K562 (cell line): ENCODE data around the gene TMEM41B. TPM values are rescaled to one million over a fixed set of nuclear protein-coding genes. Genes with fewer than 3 reads are reported as not detected.

Source experiments
- CEBPG ChIP-seq, 3 experiments: fragments of 200-800 bp in 1 of 3; sonication (Bioruptor generic) in 1 of 3; sonication (generic) in 1 of 3; formaldehyde crosslinking in 1 of 3; IDR thresholded peaks in 2 of 3; conservative IDR thresholded peaks in 1 of 3; 2 replicates each; pipeline versions ENCODE4 v1.6.1 to v1.8.0; 2016 to 2022; ENCODE audit warnings: missing compliant biosample characterization in 2 of 3, missing genetic modification characterization in 2 of 3, mild to moderate bottlenecking in 1 of 3, missing genetic modification reagents in 1 of 3
- CREB1 ChIP-seq, 2 experiments: sonication (generic) in 1 of 2; formaldehyde crosslinking in 1 of 2; IDR thresholded peaks; 2 replicates each; pipeline versions ENCODE4 v1.6.1 to v1.8.0; 2012 to 2022; ENCODE audit warnings: inconsistent platforms in 1 of 2, mild to moderate bottlenecking in 1 of 2, missing genetic modification reagents in 1 of 2, moderate library complexity in 1 of 2
- CTCF ChIP-seq, 3 experiments: IDR thresholded peaks in 2 of 3; conservative IDR thresholded peaks in 1 of 3; 2 replicates each; pipeline ENCODE4 v1.5.1; 2011 to 2012; ENCODE audit warnings: low read length in 3 of 3, mild to moderate bottlenecking in 3 of 3, control low read depth in 2 of 3, improper control_type of control experiment in 1 of 3, inconsistent platforms in 1 of 3, low read depth in 1 of 3, mixed read lengths in 1 of 3, moderate library complexity in 1 of 3; ENCODE audit not compliant: insufficient read depth in 2 of 3
- CXXC5 ChIP-seq: fragments of 250-450 bp; sonication (Bioruptor Pico); IDR thresholded peaks from 2 replicates; pipeline ENCODE4 v1.8.0; 2022; ENCODE audit warnings: inconsistent platforms, mild to moderate bottlenecking, moderate library complexity
- HDAC1 ChIP-seq, 2 experiments: fragments of 450-650 bp; IDR thresholded peaks; 2 replicates each; pipeline ENCODE4 v1.6.1; 2016 to 2017; ENCODE audit warnings: inconsistent platforms in 1 of 2, mild to moderate bottlenecking in 1 of 2, moderate library complexity in 1 of 2
- JUND ChIP-seq, 2 experiments: IDR thresholded peaks; 2 replicates in 1 of 2; 3 replicates in 1 of 2; pipeline ENCODE4 v1.6.1; 2011; ENCODE audit warnings: borderline replicate concordance in 2 of 2, low read depth in 2 of 2, low read length in 2 of 2, improper control_type of control experiment in 1 of 2, missing biosample characterization in 1 of 2, missing genetic modification characterization in 1 of 2, missing genetic modification reagents in 1 of 2
- MEIS2 ChIP-seq: fragments of 450-650 bp; IDR thresholded peaks from 2 replicates; pipeline ENCODE4 v1.6.1; 2014; ENCODE audit warnings: mild to moderate bottlenecking; ENCODE audit not compliant: partially characterized antibody
- NR2F6 ChIP-seq: fragments of 450-650 bp; formaldehyde crosslinking; IDR thresholded peaks from 2 replicates; pipeline ENCODE4 v1.4.0; 2020; ENCODE audit warnings: mild to moderate bottlenecking
- NRF1 ChIP-seq, 2 experiments: fragments of 450-650 bp; IDR thresholded peaks in 1 of 2; conservative IDR thresholded peaks in 1 of 2; 2 replicates each; pipeline ENCODE4 v1.6.1; 2014; ENCODE audit warnings: mild to moderate bottlenecking in 2 of 2
- RB1 ChIP-seq: fragments of 450-650 bp; IDR thresholded peaks from 2 replicates; pipeline ENCODE4 v1.6.1; 2017; ENCODE audit warnings: low read depth, mild to moderate bottlenecking
- TBP ChIP-seq: optimal IDR thresholded peaks from 2 replicates; pipeline ENCODE3; 2011; ENCODE audit warnings: low read depth, low read length, improper control_type of control experiment
- THAP12 ChIP-seq: fragments of 250-450 bp; sonication (Bioruptor Pico); IDR thresholded peaks from 2 replicates; pipeline ENCODE4 v1.9.0; 2021; ENCODE audit warnings: mild to moderate bottlenecking, inconsistent platforms
- VEZF1 ChIP-seq: fragments of 200-800 bp; sonication (Bioruptor generic); IDR thresholded peaks from 2 replicates; pipeline ENCODE4 v1.6.1; 2017; ENCODE audit warnings: missing genetic modification characterization, missing compliant biosample characterization
- XRCC5 ChIP-seq: fragments of 200-400 bp; formaldehyde crosslinking; IDR thresholded peaks from 2 replicates; pipeline ENCODE4 v1.6.1; 2017; ENCODE audit warnings: low read depth, mild to moderate bottlenecking, low read length
- ZBED1 ChIP-seq: IDR thresholded peaks from 2 replicates; pipeline ENCODE4 v1.6.1; 2014
- ZNF354B ChIP-seq: fragments of 250-450 bp; sonication (Bioruptor Pico); IDR thresholded peaks from 2 replicates; pipeline ENCODE4 v1.4.0; 2020
- ZSCAN32 ChIP-seq: fragments of 450-650 bp; formaldehyde crosslinking; IDR thresholded peaks from 2 replicates; pipeline ENCODE4 v1.4.0; 2020; ENCODE audit warnings: mild to moderate bottlenecking, moderate library complexity
- polyA plus RNA-seq, 8 experiments: library from polyadenylated mRNA; depleted of rRNA in 4 of 8; stranded (reverse) in 5 of 8; unstranded in 3 of 8; fragments of >200 nt; fragmentation: Nextera tagmentation in 2 of 8; fragmentation: Illumina TruSeq in 1 of 8; extraction: Ambion mirVana in 2 of 8; extraction: Trizol in 1 of 8; gene quantifications; 2 replicates each; pipeline versions ENCODE4 v1.2.1 to v1.2.3, GENCODE V29; 2011 to 2014; ENCODE audit warnings: inconsistent platforms in 1 of 8, missing spikeins in 1 of 8
- total RNA-seq, 7 experiments: library from RNA; depleted of rRNA in 6 of 7; stranded (reverse); fragments of >200 nt in 6 of 7; fragmentation: Illumina TruSeq in 2 of 7; extraction: Trizol in 2 of 7; gene quantifications; 2 replicates each; pipeline versions ENCODE4 v1.2.1 to v1.2.3, GENCODE V29; 2011 to 2021; ENCODE audit warnings: low replicate concordance in 1 of 7
- TF ChIP-seq, protein P1 (sequence below): fragments of 450-650 bp; IDR thresholded peaks from 2 replicates; pipeline ENCODE4 v1.6.1; 2016; ENCODE audit warnings: antibody characterized with exemption

The TMEM41B gene
- total and polyA plus RNA-seq, 9 of the 15 experiments (the other 6 are each of a cell fraction or from before 2014, with no cell fraction given), result 17.1 to 89.6 (median 48.7) TPM

DNA sequence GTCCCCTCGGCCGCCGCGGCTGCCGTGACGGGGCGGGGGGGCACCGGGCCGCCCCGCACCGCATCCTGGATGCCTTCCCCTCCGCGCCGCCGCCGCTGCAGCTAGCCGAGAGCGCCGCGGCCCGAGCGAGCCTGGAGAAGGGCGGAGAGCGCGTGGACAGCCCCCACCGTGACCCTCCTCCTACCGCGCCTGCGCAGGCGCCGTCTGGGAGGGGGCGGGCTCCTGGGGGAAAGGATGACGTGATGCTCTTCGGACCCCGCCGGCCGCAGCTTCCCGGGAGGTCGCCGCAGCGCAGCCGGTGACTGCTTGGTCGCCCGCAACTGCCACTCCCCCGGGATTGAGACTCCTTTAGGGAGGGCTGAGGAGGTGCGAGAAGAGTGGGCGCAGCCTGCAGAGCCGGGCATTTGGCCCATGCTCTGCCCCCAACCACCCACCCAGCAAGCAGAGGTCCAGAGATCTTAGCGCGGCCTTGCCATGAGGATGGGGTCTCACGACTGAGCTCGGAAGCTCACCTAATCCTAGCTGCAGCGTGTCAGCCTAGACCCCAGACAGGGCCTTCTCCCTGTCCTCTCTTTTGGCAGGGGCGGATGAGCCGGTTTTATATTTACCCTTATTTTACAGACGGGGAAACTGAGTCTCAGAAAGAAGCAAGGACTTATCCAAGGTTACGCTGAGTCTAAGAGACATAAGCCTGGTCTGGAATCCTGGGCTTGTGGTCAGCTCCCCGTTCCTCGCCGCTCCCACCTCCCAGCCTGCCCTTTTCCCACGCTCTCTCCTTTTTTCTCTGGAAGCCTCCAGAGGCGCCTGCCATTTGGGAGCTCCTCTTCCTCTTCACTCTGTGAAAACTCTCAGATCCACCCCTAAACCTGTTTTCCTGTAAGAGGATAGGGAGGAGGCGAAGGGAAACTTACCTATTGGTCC is 48.9 kb downstream of the TMEM41B start, which contains the start of gene DENND5A (continued):
- TF ChIP-seq THAP12 (CRISPR knock-in tag) (peak; percentile 47; the same call in 1 of the 2 replicates), XRCC5 (0 out of 2 replicates have a peak, but pooled peaks have one; percentile 60), CXXC5 (peak; percentile 90), ZSCAN32 (CRISPR knock-in tag) (0 out of 2 replicates have a peak, but pooled peaks have one; percentile 1), JUND (IDR thresholded peaks at IDR 0.05; ENCODE audit: borderline replicate concordance, low read depth, low read length) (peak; percentile 86), JUND (tag; IDR thresholded peaks at IDR 0.05; ENCODE audit: borderline replicate concordance, low read depth, low read length) (peak; percentile 85; the same call in 2 of the 3 replicates), RB1 (peak; percentile 72; the same call in 1 of the 2 replicates), NR2F6 (no peak), NRF1 (conservative IDR thresholded peaks at IDR 0.05 in 1 of 2, IDR thresholded peaks at IDR 0.05 in 1 of 2) (peak; percentile 94 to 95), HDAC1 (IDR thresholded peaks at IDR 0.05) (0 out of 4 replicates have a peak, but pooled peaks of 1 of the 2 experiments have one; percentile 8), VEZF1 (peak; percentile 96), ZNF354B (CRISPR knock-in tag) (no peak), CEBPG (CRISPR knock-in tag; IDR thresholded peaks at IDR 0.05) (no peak), CEBPG (tag; conservative IDR thresholded peaks at IDR 0.05 in 1 of 2, IDR thresholded peaks at IDR 0.05 in 1 of 2) (no peak), CTCF (IDR thresholded peaks at IDR 0.05 in 2 of 3, conservative IDR thresholded peaks at IDR 0.05 in 1 of 3; ENCODE audit: insufficient read depth in 2 of 3, low read depth in 1 of 3, low read length in 3 of 3) (peak in 2 of 3 experiments; percentile 29 to 34; a peak in 3 of 6 replicates), MEIS2 (peak; percentile 67), CREB1 (IDR thresholded peaks at IDR 0.05) (peak; percentile 58; the same call in 1 of the 2 replicates), CREB1 (CRISPR knock-in tag; IDR thresholded peaks at IDR 0.05) (peak; percentile 51), ZBED1 (peak; percentile 45; the same call in 1 of the 2 replicates), TBP (peak; percentile 70)
- TF ChIP-seq, protein P1, sequence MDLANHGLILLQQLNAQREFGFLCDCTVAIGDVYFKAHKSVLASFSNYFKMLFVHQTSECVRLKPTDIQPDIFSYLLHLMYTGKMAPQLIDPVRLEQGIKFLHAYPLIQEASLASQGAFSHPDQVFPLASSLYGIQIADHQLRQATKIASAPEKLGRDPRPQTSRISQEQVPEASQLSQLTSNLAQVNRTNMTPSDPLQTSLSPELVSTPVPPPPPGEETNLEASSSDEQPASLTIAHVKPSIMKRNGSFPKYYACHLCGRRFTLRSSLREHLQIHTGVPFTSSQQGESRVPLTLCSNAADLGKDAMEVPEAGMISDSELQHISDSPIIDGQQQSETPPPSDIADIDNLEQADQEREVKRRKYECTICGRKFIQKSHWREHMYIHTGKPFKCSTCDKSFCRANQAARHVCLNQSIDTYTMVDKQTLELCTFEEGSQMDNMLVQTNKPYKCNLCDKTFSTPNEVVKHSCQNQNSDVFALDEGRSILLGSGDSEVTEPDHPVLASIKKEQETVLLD, result peak; percentile 52; the same call in 1 of the 2 replicates
